DND-41 (cell line): ENCODE results near the gene ART4.

Source experiments
- ATAC-seq: fragments of 200-7000 bp; cut with Tn5 transposase; 3 replicates; pipeline ENCODE4 v1.9.1; 2021; ENCODE audit warnings: low read depth; ENCODE audit not compliant: insufficient read depth
- DNase-seq: peaks from one replicate; pipeline ENCODE4 v3.0.0-alpha.2; 2020
- H2AFZ ChIP-seq: 2 replicates; pipeline ENCODE4 v1.6.0; 2012; ENCODE audit warnings: low read depth, low read length
- H3K27ac ChIP-seq: 2 replicates; pipeline ENCODE4 v1.5.1; 2012; ENCODE audit warnings: low read length, inconsistent platforms
- H3K27me3 ChIP-seq: fragments of 200-600 bp; sonication (generic); 2 replicates; pipeline ENCODE4 v1.6.0; 2012; ENCODE audit warnings: low read length, mild to moderate bottlenecking, inconsistent platforms; ENCODE audit not compliant: insufficient read depth, poor library complexity
- H3K36me3 ChIP-seq: 2 replicates; pipeline ENCODE4 v1.5.1; 2012; ENCODE audit warnings: low read length, inconsistent platforms; ENCODE audit not compliant: insufficient read depth
- H3K4me1 ChIP-seq: 2 replicates; pipeline ENCODE4 v1.5.1; 2012; ENCODE audit warnings: mild to moderate bottlenecking, low read length; ENCODE audit not compliant: insufficient read depth
- H3K4me2 ChIP-seq: 2 replicates; pipeline ENCODE4 v1.6.0; 2012; ENCODE audit warnings: mild to moderate bottlenecking, moderate library complexity, low read length, inconsistent platforms; ENCODE audit not compliant: insufficient read depth
- H3K4me3 ChIP-seq, 2 experiments: fragments of 200-600 bp in 1 of 2; shearing (Covaris generic) in 1 of 2; 2 replicates each; pipeline ENCODE4 v1.5.1; 2012 to 2016; ENCODE audit warnings: inconsistent platforms in 2 of 2, low read length in 2 of 2, mild to moderate bottlenecking in 2 of 2, low read depth in 1 of 2, moderate library complexity in 1 of 2
- H3K79me2 ChIP-seq: 2 replicates; pipeline ENCODE4 v1.6.0; 2012; ENCODE audit warnings: low read length, inconsistent platforms; ENCODE audit not compliant: insufficient read depth
- H3K9ac ChIP-seq: 2 replicates; pipeline ENCODE4 v1.6.0; 2012; ENCODE audit warnings: low read depth, mild to moderate bottlenecking, inconsistent platforms, low read length, moderate library complexity
- H3K9me3 ChIP-seq: 2 replicates; pipeline ENCODE4 v1.5.1; 2012; ENCODE audit warnings: low read length, moderate library complexity, mild to moderate bottlenecking, inconsistent platforms; ENCODE audit not compliant: insufficient read depth, severe bottlenecking
- H4K20me1 ChIP-seq: 2 replicates; pipeline ENCODE4 v1.6.0; 2012; ENCODE audit warnings: low read length; ENCODE audit not compliant: insufficient read depth
- CTCF ChIP-seq: IDR thresholded peaks from 2 replicates; pipeline ENCODE4 v1.5.1; 2012; ENCODE audit warnings: borderline replicate concordance, low read length, moderate library complexity, mild to moderate bottlenecking; ENCODE audit not compliant: poor library complexity, severe bottlenecking; ENCODE audit errors: extremely low read depth
- EZH2 ChIP-seq: IDR thresholded peaks from 3 replicates; pipeline ENCODE4 v1.6.1; 2012; ENCODE audit warnings: borderline replicate concordance, low read depth, mild to moderate bottlenecking, moderate library complexity, low read length, inconsistent platforms; ENCODE audit not compliant: severe bottlenecking

ART4 gene

DNA sequence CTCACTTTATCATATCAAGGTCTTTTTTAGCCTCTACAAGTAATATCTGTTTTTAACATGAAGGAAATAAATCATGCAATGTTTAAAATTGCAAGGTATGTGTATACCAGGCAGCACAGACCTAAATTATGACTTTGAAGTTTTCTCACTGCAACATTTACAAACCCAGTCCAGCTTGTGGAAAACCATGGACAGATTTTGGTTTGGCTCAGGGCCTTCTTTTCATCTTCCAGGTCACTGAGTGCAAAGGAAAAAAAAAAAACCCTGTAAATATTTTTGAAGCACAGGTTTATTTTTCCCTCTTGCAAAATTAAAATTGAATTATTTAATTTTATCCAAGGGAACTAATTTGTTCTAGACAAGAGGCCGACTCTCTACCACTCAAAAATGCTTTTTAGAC, 28.6 kb upstream of the ART4 start:
- H3K27me3 ChIP-seq, result no peaks in the 10 kb centered on the region
- TF ChIP-seq CTCF (no peak), EZH2 (no peak)
- no peak overlapping the region for H3K4me3 ChIP-seq
- no peak overlapping the region for H3K9ac ChIP-seq
- H3K9me3 ChIP-seq, result peaks cover 9% of the 10 kb centered on the region
- ATAC-seq (no peak), DNase-seq (no peak)
- no peaks in the 10 kb centered on the region for H3K36me3 ChIP-seq
- H3K27ac ChIP-seq, result no peak overlapping the region
- H3K79me2 ChIP-seq, result no peaks in the 10 kb centered on the region
- no peak overlapping the region for H2AFZ ChIP-seq
- no peaks in the 10 kb centered on the region for H4K20me1 ChIP-seq
- H3K4me2 ChIP-seq, result no peak overlapping the region
- H3K4me1 ChIP-seq, result no peaks in the 10 kb centered on the region

GRCh38 chr12:14871247-14871646, 27.9 kb upstream of the ART4 start:
- H2AFZ ChIP-seq, result no peak overlapping the region
- no peak for TF ChIP-seq CTCF
- no peak for TF ChIP-seq EZH2
- ATAC-seq, result no peak

DNA sequence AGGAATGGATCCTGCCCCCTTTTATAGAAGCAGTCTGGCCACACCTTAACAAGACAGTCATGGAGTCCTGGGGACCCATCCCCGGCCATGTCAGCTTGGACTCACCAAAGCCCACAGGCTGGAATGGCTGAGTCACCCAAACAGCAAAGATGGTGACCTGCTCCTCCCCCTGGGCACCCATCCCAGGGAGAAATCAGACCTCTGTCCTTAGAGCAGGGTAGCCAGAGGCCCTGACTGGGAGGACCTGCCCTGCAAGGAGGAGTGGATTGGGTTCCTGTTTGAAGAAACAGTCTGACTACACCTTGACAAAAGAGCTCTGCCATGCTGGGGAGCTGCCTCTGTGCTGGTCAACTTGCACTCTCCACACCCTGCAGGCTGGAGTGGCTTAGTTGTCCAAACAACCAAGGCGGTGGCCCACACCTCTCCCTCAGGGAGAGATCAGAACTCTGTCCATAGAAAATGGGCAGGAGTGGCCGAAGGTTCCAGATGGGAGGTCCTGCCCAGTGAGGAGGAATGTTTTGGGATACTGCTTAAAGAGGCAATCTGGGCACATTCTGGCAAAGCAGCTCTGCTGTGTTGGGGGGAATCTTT, 25.7 kb upstream of the ART4 start:
- H3K79me2 ChIP-seq, result no peaks in the 10 kb centered on the region

More at GRCh38 chr12:14871247-14871646, 27.9 kb upstream of the ART4 start:
- Histone ChIP-seq H3K9me3 (peaks cover 9% of the 10 kb centered on the region), H3K27me3 (no peaks in the 10 kb centered on the region), H3K4me2 (no peak overlapping the region), H3K27ac (no peak overlapping the region), H3K79me2 (no peaks in the 10 kb centered on the region), H3K4me1 (no peaks in the 10 kb centered on the region), H3K9ac (no peak overlapping the region), H4K20me1 (no peaks in the 10 kb centered on the region), H3K36me3 (no peaks in the 10 kb centered on the region), H3K4me3 (no peak overlapping the region)
- DNase-seq, result no peak

More for the DNA sequence above, 25.7 kb upstream of the ART4 start:
- Histone ChIP-seq H3K36me3 (no peaks in the 10 kb centered on the region), H2AFZ (no peak overlapping the region), H3K9ac (no peak overlapping the region), H3K9me3 (peaks cover 9% of the 10 kb centered on the region), H3K4me3 (no peak overlapping the region), H3K4me1 (no peaks in the 10 kb centered on the region), H3K27me3 (no peaks in the 10 kb centered on the region), H3K27ac (no peak overlapping the region), H4K20me1 (no peaks in the 10 kb centered on the region), H3K4me2 (no peak overlapping the region)
- ATAC-seq, result no peak
- TF ChIP-seq EZH2 (no peak), CTCF (no peak)
- DNase-seq, result no peak
